ENCODE results near the gene SPAG9. TPM values are rescaled to one million over a fixed set of nuclear protein-coding genes. Genes with fewer than 3 reads are reported as not detected.

The SPAG9 gene
- total RNA-seq, 1 experiment from 2014 or later, result 144 TPM

DNA sequence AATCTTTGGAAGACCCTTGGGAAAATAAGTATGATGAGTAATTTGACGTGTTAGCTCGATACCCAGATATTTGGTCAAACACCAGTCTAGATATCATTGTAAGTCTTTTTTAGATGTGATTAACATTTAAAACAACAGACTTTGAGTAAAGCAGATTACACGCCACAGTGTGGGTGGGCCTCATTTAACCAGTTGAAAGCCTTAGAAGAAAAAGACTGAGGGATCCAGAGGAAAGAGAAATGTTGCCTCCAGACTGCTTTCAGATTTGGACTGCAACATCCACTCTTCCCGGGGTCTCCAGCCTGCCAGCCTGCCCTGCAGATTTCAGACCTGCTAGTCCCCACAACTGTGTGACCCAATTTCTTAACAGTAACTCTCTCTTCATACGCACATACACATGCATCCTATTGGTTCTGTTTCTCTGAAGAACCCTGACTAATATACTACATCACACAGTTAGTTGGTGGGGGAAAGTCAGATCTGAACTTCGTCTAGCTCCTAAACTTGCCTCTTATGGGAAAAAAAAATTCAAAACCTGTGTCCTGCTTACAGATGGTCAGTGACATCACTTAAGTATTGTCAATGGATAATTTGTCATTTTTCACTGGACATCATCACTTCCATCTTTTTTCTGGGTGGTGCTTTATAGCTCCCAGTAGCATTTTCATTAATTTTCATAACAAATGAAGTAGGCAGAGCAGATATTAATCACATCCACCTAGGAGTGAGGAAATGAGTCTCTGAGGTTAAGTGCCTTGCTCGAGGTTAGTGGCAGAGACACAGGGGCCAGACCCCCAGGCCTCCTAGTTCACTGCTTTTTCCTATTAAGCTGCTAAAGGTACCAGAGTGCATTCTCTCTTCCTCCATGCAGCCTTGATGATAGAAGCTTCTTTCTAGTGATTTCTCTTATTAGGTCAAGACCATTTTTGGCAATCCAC, 146.8 kb downstream of the SPAG9 start:
- no TSS peak for BruUV-seq (replicated peaks)
- Histone ChIP-seq H3K27ac (ENCODE audit: low read length) (no peak overlapping the region), H3K4me3 (ENCODE audit: low read depth in 2 of 2, low read length in 2 of 2) (no peak overlapping the region), H3K27me3 (ENCODE audit: control insufficient read depth, insufficient read depth, low read length) (no peaks in the 10 kb centered on the region), H3K4me1 (ENCODE audit: control insufficient read depth, insufficient read depth, low read length) (no peaks in the 10 kb centered on the region), H3K9me3 (ENCODE audit: control insufficient read depth, insufficient read depth, low read depth, low read length) (no peaks in the 10 kb centered on the region), H3K36me3 (ENCODE audit: control insufficient read depth, insufficient read depth, low read length) (peaks cover 35% of the 10 kb centered on the region)
- no peak for ATAC-seq
- intact Hi-C loops (cut with micrococcal nuclease; ENCODE audit: unreplicated experiment) (no loop called here), in situ Hi-C loops (cut with HindIII; ENCODE audit: low pct_unique_long_range_greater_than_20kb, low sequenced_read_pairs) (no loop called here)
- ChIA-PET CTCF (interaction anchor here (0.5 kb wide), 1 partner anchor 33 kb away, joined by 4 read pairs; no protein-coding TSS in a partner anchor), POLR2A (no interaction called here)
- DNase-seq (ENCODE audit: low read depth, low spot score), result no peak
- TF ChIP-seq SIN3A (IDR thresholded peaks at IDR 0.05; ENCODE audit: borderline replicate concordance, insufficient read depth, low read depth, low read length), result no peak
- TF ChIP-seq TCF7L2 (IDR thresholded peaks at IDR 0.05; ENCODE audit: low read depth, low read length), result no peak
- TF ChIP-seq, protein P1, sequence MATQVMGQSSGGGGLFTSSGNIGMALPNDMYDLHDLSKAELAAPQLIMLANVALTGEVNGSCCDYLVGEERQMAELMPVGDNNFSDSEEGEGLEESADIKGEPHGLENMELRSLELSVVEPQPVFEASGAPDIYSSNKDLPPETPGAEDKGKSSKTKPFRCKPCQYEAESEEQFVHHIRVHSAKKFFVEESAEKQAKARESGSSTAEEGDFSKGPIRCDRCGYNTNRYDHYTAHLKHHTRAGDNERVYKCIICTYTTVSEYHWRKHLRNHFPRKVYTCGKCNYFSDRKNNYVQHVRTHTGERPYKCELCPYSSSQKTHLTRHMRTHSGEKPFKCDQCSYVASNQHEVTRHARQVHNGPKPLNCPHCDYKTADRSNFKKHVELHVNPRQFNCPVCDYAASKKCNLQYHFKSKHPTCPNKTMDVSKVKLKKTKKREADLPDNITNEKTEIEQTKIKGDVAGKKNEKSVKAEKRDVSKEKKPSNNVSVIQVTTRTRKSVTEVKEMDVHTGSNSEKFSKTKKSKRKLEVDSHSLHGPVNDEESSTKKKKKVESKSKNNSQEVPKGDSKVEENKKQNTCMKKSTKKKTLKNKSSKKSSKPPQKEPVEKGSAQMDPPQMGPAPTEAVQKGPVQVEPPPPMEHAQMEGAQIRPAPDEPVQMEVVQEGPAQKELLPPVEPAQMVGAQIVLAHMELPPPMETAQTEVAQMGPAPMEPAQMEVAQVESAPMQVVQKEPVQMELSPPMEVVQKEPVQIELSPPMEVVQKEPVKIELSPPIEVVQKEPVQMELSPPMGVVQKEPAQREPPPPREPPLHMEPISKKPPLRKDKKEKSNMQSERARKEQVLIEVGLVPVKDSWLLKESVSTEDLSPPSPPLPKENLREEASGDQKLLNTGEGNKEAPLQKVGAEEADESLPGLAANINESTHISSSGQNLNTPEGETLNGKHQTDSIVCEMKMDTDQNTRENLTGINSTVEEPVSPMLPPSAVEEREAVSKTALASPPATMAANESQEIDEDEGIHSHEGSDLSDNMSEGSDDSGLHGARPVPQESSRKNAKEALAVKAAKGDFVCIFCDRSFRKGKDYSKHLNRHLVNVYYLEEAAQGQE (IDR thresholded peaks at IDR 0.05; ENCODE audit: insufficient read depth in 1 of 2, low read depth in 2 of 2, low read length in 1 of 2), result no peak
- TF ChIP-seq POLR2AphosphoS5 (IDR thresholded peaks at IDR 0.05; ENCODE audit: low read depth, low read length), result no peak
- TF ChIP-seq, protein P2, sequence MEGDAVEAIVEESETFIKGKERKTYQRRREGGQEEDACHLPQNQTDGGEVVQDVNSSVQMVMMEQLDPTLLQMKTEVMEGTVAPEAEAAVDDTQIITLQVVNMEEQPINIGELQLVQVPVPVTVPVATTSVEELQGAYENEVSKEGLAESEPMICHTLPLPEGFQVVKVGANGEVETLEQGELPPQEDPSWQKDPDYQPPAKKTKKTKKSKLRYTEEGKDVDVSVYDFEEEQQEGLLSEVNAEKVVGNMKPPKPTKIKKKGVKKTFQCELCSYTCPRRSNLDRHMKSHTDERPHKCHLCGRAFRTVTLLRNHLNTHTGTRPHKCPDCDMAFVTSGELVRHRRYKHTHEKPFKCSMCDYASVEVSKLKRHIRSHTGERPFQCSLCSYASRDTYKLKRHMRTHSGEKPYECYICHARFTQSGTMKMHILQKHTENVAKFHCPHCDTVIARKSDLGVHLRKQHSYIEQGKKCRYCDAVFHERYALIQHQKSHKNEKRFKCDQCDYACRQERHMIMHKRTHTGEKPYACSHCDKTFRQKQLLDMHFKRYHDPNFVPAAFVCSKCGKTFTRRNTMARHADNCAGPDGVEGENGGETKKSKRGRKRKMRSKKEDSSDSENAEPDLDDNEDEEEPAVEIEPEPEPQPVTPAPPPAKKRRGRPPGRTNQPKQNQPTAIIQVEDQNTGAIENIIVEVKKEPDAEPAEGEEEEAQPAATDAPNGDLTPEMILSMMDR (IDR thresholded peaks at IDR 0.05), result no peak

DNA sequence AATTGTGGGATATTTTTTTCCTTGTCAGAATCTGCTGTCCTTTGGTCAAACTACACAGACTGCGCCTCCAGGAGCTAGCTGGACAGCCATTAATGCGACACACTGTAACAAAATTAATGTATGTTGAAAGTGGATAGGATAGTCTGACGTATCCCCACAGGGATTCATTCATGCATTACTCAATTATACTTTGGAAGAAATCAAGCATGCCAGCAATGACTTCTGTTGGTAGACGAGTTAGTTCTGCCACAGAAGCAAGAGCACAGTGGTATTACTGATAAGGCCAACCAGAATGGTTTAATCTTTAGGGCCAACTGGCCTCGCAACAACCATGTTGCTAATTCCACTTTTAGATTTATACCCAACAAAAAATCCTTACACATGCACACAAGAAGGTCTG, 148.1 kb downstream of the SPAG9 start:
- no peaks in the 10 kb centered on the region for H3K9me3 ChIP-seq (ENCODE audit: control insufficient read depth, insufficient read depth, low read depth, low read length)
- no peak overlapping the region for H3K4me3 ChIP-seq (ENCODE audit: low read depth in 2 of 2, low read length in 2 of 2)
- in situ Hi-C loops (cut with HindIII; ENCODE audit: low pct_unique_long_range_greater_than_20kb, low sequenced_read_pairs), result no loop called here
- H3K36me3 ChIP-seq (ENCODE audit: control insufficient read depth, insufficient read depth, low read length), result peaks cover 32% of the 10 kb centered on the region
- no peak overlapping the region for H3K27ac ChIP-seq (ENCODE audit: low read length)
- no peaks in the 10 kb centered on the region for H3K4me1 ChIP-seq (ENCODE audit: control insufficient read depth, insufficient read depth, low read length)
- POLR2A ChIA-PET, result no interaction called here
- TF ChIP-seq TCF7L2 (IDR thresholded peaks at IDR 0.05; ENCODE audit: low read depth, low read length) (no peak), SIN3A (IDR thresholded peaks at IDR 0.05; ENCODE audit: borderline replicate concordance, insufficient read depth, low read depth, low read length) (no peak), POLR2AphosphoS5 (IDR thresholded peaks at IDR 0.05; ENCODE audit: low read depth, low read length) (no peak)
- TF ChIP-seq, protein P1 (IDR thresholded peaks at IDR 0.05; ENCODE audit: insufficient read depth in 1 of 2, low read depth in 2 of 2, low read length in 1 of 2), result no peak
- TF ChIP-seq, protein P2 (IDR thresholded peaks at IDR 0.05), result no peak
- CTCF ChIA-PET, result interaction anchor here (0.7 kb wide), 1 partner anchor 144 kb away, joined by 3 read pairs; no protein-coding TSS in a partner anchor
- no TSS peak for BruUV-seq (replicated peaks)
- DNase-seq (ENCODE audit: low read depth, low spot score), result no peak
- no peaks in the 10 kb centered on the region for H3K27me3 ChIP-seq (ENCODE audit: control insufficient read depth, insufficient read depth, low read length)
- intact Hi-C loops (cut with micrococcal nuclease; ENCODE audit: unreplicated experiment), result no loop called here
- ATAC-seq, result no peak

Data from Panc1 (cell line).